NCI-H2081 treated with DMSO at 0.1 percent for 48 hours (cell line): ENCODE measurements around the gene ASXL2.
"Not testable (repeated sequence)": the region's sequence is repeated elsewhere in the genome, so short reads cannot be mapped to it uniquely, and the experiment has no call there.

ENCODE experiments used
- DNase-seq: peaks from one replicate; lab custom pipeline; 2025; lab: John Stamatoyannopoulos, UW

The ASXL2 gene

DNA sequence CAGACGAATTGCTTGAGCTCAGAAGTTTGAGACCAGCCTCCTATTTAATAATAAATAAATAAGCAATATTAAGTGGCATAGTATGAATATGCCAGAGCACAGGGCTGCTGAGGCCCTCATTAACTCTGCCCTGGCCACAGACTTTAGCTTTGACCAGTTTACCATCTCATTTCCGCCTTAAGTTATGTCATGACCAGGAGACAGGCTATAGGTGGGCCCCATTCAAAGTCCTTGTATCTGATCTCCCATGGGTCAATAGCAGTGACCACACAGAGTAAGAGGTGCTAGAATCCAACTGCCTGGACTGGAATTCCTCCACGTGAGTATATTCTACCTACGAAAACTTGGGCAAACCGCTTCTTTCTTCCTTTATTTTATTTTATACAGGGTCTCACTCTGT is 13.4 kb upstream of the ASXL2 start:
- no peak for DNase-seq

DNA sequence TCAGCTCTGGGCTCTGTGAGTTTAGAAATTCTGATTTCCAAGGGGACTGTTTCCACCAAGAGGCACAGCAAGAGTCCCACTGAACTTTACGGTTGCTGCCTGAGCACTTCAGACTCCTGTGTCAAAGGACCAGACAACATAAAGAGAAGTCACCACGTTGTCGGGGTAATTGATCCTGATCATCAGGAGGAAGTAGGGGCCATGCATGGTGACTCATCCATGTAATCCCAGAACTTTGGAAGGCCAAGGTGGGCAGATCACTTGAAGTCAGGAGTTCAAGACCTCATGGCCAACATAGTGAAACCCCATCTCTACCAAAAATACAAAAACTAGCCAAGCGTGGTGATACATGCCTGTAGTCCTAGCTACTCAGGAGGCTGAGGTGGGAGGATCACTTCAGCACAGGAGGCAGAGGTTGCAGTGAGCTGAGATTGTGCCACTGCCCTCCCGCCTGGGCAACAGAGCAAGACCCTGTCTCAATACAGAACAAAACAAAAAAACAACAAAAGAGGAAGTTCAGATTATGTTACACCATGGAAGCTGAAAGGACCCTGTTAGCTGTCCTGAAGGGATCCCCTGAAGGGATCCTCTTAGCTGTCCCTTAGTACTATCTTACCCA is 9.4 kb upstream of the ASXL2 start:
- no peak for DNase-seq

DNA sequence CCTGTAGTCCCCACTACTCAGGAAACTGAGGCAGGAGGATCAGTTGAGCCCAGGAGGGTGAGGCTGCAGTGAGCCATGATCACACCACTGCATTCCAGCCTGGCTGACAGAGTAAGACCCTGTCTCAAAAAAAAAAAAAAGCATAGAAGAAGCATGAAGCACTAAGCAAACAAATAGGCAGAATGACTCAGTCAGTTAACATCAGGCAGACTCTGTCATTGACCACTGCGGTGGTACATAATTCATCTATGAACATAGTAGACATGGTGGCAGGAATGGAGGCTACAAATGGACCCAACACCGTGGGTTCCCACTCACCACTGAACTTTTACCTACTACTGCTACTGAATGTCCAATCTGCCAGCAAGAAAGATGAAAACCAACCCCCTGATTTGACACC is 7.6 kb upstream of the ASXL2 start:
- no peak for DNase-seq

DNA sequence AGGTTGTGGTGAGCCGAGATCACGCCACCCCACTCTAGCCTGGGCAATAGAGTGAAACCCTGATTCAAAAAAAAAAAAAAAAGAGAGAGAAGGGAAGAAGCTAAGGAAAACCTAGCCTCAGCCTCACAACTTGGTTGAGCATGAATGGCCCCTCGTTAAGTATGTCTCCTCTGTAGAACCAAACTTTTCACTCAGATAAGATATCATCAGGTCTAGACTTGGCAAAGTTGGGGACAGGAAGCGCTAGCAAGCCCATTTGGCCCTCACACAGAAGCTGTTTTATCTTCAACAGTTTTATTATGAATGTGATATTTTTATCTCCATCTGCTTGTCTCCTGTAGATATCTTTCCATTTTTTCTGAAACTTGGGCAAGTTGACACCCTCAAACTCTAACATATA is 3.5 kb upstream of the ASXL2 start:
- no peak for DNase-seq

DNA sequence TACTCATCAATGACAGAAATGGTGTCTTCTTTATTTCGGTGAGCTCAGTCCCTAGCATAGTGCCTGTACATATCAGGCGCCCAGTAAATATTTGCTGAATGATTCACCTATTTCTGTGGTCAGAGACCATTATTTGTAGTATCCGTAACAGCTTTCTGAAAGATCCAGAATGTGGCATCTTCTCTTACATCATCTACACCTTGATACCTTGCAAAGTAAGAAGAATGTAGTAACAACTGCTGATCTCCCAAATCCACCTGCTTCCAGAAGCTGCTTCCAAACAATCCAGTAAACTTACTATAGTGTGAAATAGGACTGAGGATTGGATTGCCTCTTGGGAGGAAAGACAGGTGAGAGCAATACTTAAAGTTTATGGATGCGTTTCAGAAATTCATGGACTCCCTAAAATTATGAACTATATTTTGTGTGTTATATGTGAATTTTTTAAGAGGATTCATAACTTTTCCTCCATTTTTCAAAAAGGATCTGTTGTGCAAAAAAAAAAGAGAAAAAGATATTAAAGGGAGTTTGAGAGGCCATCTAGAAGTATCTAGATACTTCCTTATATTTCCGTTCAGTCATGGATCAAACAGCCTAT is 945 bp upstream of the ASXL2 start:
- no peak for DNase-seq

DNA sequence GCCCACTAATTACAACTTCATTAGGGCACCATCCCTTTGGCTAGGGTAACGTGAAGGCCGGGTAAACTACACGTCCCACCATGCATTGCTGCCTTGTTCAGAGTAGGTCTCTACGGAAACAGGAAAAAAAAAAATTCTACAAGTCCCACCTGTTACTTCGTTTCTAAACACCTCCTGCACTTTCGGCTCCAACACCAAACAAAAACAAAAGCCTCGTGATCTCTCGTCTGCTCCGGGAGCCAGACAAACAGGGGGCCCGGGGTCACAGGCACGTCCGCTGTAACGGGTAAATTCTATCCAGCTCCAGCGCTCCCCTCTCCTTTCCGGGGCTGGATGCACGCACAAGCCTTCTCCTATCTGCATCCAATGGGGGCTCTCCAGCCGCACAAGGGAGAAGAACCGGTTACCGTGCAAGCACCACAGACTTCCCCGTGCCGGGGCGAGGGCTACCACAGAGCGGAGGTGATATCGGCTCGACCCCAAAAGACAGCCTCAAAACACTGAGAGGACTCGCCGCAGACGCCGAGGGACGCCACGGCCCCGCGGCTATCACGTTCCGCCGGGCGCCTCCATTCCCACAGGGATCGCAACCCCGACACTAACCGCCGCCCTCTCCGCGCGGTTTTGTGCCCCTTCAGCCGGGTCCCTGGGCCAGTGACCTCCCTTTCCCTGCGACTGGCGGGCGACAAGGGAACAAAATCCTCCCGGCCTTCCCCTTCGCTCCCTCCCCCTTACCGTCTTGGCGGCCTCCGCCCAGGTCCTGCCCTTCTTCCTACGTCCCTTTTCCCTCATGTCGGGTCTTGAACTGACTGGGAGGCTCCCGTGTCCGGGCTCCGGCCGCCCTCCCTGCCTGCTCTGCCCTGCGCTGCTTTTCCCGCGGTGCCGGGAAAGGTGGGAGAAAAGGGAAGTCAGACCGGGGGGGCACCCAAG is 591 bp downstream of the ASXL2 start:
- DNase-seq = peak; percentile 26

DNA sequence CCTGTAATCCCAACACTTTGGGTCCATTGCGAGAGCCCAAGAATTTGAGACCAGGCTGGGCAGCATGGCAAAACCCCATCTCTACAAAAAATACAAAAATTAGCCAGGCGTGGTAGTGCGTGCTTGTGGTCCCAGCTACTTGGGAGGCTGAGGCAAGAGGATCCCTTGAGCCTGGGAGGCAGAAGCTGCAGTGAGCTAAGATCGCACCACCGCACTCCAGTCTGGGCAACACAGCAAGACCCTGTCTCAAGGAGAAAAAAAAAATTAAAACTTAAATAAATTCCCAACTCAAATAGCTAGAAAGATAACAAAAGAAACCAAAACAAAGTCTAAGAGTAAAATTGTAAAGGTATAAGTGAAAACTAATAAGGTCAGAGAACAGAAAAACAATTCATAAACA is 6.2 kb downstream of the ASXL2 start:
- DNase-seq = no peak

DNA sequence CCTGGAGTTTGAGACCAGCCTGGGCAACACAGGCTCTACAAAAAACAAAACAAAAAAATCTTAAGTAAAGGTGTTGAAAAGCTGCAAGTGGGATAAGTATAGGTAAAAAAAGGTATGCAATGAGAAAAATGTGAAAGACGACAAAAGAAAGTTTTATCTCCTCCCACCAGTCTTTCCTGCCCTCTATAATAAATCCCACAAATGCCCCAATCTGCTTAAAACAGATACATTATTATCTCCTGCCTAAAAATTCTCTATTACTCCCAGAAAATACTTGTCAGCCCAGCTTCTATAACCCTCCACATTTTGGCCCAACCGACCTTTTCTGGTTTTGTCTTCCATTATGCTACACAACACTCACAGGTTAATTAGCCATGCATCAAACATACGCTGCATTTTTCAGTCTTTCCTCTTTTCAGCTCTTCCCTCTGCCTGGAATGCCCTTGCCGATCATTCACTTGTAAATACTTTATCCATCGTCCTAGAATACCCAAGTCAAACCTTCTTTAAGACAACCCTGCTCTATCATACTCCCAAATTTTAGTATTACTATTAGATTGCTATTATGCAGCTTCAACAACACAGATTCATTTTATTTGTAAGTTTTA is 10.8 kb downstream of the ASXL2 start:
- no peak for DNase-seq

DNA sequence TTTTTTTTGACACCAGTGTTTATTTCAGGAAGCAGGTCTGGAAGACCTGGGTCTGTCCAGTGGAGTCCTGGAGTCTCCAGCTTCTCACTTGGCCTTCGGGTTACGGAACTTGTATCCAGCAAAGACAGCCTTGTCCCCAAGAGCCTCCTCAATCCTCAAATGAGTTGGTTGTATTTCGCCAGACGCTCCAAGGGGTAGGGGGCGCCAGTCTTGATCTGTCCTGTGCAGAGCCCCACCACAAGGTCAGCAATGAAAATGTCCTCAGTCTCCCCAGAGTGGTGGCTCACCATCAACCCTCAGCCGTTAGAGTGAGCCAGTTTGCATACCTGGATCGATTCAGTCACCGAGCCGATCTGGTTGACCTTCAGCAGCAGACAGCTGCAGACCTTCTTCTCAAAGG is 21.9 kb downstream of the ASXL2 start:
- no peak for DNase-seq

DNA sequence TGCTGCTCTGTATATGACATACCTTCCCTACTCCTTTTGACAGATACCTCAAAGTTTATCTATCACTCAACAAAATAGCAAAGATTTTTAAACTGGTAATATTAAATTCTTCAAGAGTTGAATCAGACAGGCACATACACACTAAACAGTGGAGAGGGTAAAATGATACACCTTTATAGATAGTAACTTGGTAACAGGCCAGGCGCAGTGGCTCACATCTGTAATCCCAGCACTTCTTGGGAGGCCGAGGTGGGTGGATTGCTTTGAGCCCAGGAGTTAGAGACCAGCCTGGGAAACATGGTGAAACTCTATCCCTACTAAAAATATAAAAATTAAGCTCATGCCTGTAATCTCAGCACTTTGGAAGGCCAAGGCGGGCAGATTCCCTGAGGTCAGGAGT is 23.2 kb downstream of the ASXL2 start:
- no peak for DNase-seq

DNA sequence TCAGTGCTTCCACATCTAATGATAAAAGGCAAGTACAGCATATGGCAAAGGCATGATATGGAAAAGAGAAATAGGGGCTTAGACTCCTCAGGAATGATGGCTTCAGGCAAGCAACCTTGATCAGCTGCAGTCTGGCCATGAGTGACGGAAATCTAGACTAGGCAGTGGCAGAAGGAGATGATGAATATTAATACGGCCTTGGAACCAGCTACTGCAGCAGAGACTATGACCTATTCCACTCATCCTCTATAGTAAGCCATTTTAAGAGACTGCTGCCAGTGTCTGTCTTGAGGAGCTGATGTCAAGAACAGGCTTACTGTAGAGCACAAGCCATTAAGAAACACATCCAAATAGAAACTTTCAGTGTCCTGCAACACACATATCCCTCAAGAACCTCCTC is 23.7 kb downstream of the ASXL2 start:
- DNase-seq = no peak

DNA sequence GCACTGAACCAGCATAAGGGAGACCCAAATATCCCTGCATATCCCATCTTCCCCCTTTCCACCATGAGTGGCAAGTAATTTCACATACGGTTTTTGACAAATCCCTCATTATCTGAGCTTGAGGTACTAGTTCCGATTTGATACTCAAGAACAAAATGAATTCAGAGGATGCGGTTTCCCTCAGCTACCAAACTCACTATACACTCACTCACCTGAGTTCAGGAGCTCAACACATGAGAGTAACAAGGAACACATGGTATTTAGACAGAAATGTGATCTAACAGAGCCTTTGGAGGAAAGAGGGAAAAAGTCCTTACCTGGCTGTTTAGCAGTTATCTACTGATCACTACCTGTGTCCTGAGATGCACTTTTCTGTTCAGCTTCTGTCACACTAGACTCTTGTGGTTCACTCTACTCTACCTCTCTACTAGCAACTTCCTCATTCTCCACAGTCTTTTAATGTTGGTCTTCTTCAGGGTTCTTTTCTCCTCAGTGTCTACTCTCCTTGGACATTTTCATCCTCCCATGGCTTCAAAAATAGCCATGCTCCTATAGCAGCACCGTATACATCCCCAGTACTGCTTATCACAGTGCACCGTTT is 25.1 kb downstream of the ASXL2 start:
- DNase-seq = no peak

DNA sequence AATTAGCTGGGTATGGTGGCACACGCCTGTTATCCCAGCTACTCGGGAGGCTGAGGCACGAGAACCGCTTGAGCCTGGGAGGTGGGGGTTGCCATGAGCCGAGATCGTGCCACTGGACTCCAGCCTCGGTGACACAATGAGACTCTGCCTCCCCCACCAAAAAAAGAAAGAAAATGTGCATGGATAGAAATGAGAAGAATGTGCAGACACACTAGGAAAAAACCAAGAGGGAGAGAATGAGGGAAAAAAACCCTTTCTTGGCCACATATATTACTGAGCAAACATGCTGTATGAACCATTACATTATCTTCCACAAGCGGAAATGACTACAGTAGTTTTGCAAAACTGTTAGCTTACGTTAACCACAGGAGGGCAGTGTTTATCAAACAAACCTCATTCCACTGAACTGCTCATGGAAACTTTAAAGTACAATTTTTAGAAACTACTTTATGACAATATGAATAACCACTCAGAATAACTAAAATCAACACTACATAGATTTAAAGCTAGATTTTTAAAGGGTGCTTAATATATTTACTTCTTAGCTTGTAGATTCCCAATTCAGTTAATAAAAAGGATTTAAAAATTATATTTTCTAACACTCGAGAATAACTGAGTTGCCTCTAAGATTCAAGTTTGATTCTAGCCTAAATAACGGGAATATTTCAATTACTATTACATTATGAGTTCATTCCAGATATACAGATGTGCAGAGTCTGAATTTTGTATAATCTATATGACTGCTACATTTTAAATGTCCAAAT is 26.4 kb downstream of the ASXL2 start:
- DNase-seq = no peak

DNA sequence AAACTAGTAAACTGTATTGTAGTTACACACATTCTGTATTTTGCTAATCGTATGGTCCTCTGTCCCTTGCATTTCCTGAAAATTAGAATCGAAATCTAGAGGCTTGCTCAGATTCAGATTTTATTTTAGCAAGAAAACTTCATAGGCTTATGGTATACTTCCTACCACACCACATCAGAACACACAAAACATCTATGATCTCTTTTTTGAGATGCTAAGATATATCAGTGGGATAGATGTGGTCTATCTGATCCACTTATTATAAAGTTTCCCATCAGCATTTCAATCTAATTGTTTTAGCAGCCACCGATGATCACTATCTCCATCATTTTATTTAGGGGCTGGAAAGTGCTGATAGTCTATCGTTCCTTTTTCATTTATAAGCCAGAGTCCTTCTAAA is 27.9 kb downstream of the ASXL2 start:
- DNase-seq = not testable (repeated sequence)

DNA sequence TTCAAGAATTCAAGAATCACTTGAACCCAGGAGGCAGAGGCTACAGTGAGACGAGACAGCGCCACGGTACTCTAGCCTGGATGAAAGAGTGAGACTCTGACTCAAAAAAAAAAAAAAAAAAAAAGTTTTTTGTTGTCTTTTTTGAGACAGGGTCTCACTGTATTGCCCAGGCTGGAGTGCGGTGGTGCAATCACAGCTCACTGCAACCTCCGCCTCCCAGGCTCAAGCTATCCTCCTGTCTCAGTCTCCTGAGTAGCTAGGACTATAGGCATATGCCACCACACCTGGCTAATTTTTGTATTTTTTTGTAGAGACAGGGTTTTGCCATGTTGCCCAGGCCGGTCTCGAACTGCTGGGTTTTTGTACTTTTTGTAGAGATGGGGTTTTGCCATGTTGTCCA is 28.9 kb downstream of the ASXL2 start:
- DNase-seq = not testable (repeated sequence)

DNA sequence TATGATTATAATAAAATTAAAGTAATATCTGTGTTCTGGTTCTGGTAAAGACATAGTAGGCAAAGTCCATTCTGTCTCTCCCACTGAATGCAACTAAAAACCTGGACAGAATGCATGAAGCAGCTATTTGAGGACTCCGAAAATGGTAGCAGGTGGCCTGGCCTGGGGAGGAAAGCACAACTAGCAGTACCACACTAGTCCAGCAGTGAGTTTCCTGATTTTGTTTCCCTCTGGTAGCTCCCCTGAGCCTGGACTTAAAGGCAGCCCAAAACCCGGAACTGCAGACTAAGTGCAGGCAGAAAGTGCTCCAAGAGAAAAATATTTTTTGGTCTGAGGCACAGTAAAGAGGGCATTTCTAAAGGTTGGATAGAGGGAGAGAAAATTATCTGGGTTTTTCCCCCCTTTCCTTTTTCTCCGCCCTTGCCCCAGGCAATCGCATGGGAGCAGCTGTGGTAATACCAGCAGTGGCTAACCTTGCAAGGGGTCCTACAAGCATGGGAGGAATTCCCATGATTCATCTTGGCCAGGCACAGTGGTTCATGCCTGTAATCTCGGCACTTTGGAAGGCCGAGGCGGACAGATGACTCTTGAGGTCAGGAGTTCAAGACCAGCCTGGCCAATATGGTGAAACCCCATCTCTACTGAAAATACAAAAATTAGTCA is 32.3 kb downstream of the ASXL2 start:
- no peak for DNase-seq

DNA sequence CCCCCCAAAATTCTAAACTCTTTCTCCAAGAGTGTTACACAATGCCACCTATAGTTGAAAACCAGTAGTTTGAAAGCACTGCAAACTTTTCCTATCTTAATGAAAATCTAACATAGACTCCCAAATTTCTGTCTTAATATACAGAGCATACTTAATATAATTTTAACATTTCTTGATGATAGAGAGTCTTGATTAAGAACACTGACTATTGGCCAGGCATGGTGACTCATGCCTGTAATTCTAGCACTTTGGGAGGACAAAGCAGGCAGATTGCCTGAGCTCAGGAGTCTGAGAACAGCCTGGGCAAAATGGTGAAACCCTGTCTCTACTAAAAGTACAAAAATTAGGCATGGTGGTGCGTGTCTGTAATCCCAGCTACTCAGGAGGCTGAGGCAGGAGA is 34.2 kb downstream of the ASXL2 start:
- DNase-seq = no peak

DNA sequence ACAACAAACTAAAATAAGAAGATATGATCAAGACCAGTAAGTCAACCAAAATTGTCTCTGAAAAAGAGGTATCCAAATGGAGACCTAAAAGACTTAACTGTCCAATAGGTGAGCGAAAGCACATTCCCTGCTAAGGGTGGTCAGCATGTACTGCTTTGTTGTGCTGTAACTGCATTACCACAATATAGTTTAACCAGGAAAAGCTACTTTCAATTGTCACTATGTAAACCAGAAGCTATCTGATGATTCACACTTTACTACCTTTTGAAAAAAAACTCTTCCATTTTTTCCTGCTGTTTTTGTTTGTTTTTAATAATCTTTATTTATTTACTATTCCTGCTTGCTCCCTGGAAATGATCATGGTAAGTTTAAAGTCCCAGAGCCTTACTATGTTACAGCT is 36.1 kb downstream of the ASXL2 start:
- DNase-seq = no peak

DNA sequence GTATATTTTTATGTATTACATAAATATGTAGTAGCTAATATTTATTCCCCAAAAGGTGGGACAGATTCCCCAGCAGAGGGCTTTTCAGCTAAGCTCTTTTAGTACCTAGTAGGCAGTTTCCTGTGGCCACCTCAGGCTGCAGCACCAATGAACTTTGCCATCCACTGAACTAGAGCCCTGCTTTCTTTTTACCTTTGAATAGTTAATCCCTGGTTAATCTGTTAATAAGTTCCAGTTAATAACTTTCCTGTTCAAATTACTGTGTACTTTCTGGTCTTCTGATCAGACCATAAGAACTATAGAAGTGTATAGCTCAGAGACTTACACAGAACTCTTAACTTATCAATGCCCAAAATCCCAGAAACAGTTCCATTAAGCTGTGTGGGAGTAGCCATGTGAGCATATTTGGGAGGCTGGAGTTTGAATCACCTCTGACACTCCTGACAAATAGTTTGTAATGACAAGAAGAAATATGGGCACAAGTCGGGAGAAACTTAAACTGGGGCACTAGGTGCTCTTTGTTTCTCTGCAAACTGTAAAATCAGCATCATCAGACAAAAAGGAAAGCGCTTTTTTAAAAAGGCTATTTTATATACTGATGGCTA is 40.0 kb downstream of the ASXL2 start:
- DNase-seq = no peak

DNA sequence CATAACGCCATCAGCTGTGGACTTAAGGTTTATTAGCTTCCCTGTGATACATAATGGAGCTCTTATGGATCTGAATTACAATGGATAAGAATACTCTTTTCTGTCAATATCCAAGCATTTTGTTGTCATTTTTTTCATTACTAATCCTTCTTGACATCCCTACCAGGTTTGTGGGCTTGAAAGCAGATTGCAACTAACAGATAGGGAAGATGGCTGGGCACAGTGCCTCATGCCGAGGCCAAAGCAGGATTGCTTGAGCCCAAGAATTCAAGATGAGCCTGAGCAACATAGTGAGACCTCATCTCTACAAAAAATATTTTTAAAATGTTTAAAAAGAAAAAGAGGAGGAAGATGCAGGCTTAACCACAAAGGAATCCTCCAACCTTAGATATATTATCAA is 42.4 kb downstream of the ASXL2 start:
- no peak for DNase-seq

DNA sequence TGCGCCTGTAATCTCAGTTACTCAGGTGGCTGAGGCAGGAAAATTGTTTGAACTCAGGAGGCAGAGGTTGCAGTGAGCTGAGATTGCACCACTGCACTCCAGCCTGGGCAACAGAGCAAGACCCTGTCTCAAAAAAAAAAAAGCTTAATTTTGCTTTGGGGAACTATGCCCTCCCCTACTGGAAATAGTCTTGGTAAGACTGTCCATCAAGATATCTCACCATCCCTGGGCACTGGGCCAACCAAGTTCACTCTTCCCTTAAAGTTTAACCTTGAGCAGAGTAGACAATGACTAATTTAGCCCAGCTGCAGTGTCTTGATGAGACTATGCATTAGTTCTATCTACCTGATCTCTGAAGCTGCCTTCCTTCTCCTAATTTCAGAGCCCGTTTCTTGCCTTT is 44.7 kb downstream of the ASXL2 start:
- DNase-seq = no peak
